ENCODE data around the gene XRCC4.
A peak's percentile ranks its signal among the peaks of the same experiment; 100 is the strongest.
"Not testable (repeated sequence)": the region's sequence is repeated elsewhere in the genome, so short reads cannot be mapped to it uniquely, and the experiment has no call there.

The XRCC4 gene

GRCh38 chr5:83354958-83355357 lies 277.6 kb downstream of the XRCC4 start:
- no peak for DNase-seq

DNA sequence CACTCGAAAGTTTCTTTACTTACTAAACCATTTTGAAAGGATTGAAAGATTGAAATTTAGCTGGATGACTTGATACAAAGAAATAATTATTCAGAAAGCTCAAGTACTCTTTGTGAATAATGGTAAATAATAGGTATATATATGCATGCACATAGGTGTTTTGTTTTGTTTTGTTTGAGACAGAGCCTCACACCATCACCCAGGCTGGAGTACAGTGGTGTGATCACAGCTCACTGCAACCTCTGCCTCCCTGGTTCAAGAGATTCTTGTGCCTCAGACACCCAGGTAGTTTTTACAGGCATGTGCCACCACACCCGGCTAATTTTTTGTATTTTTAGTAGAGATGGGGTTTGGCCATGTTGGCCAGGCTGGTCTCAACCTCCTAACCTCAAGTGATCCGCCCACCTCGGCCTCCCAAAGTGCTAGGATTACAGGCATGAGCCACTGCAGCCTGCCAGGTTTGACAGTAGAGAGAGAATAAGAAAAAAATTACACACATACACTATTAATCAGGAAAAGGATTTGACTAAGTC lies 278.2 kb downstream of the XRCC4 start:
- not testable (repeated sequence) for DNase-seq

- DNase-seq: no peak
Observed at GRCh38 chr5:83357621-83358231, 280.4 kb downstream of the XRCC4 start.

DNA sequence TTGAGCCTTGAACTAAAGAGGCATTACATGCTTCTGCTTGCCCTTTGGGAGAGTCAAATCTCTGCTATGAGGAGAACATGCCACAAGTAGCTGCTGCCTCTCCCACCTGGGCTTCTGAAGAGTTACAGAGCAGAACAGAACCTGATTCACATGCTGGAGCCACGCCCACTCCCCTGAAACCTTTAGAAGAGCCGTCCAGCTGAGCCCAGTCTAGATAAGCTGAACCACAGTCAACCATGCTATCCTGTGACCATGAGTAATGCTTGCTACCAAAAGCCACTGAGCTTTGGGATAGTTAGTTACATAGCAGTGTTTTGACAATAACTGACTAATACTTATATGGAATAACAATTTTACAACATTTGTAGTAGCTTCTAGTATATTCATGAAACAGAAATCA lies 283.2 kb downstream of the XRCC4 start:
- DNase-seq: no peak

GRCh38 chr5:83362526-83362925 lies 285.2 kb downstream of the XRCC4 start:
- no peak for DNase-seq

DNA sequence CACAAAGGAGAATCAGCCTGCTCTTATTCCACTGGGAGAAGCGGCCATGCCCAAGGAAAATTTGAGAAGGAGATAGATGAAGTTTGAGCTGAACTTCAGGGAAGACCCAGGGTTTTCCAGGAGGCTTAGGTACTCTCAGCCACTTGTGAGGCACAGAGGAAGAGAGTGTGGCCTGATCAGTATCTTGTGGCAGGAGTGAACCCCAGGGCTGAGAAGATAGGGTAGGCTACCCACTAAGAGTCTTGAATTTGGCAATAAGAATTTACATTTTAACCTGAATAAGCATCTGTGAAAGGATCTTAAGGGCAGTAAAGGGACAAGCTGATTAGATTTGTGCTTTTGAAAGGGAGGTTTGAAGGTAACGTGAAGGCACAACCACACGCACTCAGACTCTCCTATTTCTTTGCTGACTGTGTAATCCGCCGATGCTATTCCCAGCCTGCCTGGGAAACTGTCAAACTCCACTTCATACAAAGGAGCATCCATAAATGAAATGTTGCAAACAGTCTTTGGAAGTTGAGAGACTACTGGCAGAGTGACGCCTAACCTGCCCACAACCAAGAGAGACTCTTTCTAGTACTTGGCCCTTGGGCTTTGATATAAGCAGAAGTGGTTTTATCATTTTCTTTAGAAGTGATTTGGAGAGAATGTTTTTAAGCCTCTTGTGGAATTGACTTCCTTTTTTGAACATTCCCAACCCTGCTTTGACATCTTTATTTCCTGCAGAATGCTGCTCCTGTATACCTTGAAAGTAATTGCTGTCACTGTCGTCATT lies 286.0 kb downstream of the XRCC4 start:
- no peak for DNase-seq

DNA sequence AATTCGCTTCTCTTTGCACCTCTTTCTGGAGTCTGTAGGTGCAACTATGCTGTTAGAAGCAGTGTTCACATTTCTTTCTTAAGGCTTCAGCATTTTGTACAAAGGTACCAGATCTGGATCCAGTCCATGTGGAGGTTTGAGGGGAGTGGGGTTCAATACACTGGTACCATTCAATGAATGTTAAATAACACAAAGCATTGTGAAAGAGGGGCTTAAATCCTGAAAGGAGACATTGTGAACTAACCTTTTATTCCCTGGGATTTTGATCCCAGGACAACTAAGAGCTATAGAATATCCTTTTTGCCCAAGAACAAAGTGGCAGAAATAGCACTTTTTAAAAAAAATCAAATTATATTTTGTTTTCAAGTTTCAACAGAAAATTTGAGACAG lies 286.5 kb downstream of the XRCC4 start:
- DNase-seq: no peak

GRCh38 chr5:83364312-83365299 lies 287.3 kb downstream of the XRCC4 start:
- no peak for DNase-seq

DNA sequence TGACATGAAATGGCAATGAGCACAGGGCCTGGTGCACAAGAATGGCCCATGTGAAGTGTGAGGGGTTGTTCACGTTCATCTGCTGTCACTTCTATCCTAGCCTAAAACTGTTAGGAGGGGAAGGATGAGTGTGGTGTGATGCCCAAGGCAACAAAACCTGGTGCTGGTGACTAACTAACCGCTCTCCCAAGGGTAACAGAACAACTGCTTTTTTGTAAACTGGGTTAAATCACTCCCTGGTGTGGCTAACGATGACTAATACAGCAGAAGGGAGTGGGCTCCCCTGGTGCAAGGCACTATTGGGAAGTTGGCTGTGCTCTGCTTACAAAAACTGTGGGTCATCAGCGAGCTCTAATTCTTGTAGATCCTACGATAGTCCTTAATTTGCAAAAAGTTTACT lies 291.0 kb downstream of the XRCC4 start:
- peak; percentile 77 for DNase-seq

DNA sequence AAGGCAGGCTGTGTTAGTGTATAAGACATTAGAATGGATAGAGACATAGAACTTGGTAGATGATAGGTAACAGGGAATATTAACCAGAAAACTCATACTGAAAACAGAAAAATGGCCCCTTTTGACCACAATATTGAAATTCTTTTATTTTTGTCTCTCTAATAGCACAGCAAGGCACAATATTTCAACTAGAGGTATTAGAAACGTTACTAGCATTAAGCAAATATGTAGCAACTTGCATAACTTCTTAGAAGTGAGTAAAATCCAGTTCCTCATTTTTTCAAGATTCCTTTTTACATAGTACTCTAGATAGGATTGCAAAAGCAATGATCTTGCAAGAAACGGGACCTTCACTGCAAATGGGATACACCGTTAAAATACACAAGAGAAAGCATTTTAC lies 291.5 kb downstream of the XRCC4 start:
- no peak for DNase-seq

DNA sequence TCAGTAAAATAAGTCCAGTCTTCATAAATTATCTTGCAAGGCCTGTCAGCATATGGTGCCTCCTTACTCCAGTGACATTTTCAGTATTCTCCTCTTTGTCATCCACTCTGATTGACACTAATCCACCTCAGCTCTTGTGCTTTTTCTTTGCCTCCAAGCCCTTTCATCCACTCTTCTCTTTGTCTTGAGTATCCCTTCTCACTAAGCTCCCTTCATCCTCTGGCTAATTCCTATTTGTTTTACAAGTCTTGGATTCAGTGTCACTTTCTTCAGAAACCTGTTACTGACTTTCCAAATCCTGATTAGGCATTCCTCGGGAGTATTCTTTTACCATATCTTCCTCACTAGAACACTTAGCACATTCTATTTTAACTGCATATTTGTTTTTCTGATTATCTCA lies 293.6 kb downstream of the XRCC4 start:
- no peak for DNase-seq

DNA sequence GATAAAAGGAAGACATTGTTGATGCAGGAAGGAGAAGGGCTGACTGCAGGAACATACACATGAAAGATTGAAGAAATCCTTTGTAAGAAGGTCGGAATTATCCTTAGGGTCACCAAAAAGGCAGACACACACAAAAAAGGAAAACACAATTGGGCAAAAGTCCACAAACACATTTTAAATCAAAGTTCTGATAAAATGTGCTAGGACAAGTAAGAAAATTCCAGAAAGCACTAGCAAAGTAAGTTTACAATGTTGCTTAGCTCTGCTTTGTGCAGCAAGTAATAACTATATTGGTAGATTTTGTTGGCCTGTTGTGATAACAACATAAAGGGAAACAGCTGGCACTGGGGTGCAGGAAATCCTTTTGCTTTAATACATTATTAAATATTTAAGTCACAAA lies 294.4 kb downstream of the XRCC4 start:
- DNase-seq: no peak

- DNase-seq: peak; percentile 15
Observed at GRCh38 chr5:83374547-83374946, 297.2 kb downstream of the XRCC4 start.

GRCh38 chr5:83375049-83375745 lies 297.9 kb downstream of the XRCC4 start:
- DNase-seq: peak; percentile 65

DNA sequence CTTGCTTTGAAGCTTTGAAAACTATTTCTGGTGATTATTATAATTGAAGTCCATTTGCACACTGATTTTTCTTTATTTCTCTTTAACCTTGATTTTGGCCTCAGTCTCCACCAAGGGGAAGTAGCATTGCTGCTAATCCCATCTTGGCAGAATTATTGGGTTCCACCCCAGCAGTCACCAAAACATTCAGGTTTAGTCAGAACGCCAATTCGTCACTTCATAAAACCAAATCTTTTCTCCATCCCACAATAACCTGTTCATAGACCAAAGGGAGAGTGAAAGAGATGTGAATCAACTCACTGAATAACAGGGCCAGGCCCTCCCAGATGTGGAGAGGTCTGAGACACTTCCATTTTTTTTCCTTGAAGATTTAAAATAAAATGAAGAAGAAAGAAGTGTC lies 299.1 kb downstream of the XRCC4 start:
- no peak for DNase-seq

DNA sequence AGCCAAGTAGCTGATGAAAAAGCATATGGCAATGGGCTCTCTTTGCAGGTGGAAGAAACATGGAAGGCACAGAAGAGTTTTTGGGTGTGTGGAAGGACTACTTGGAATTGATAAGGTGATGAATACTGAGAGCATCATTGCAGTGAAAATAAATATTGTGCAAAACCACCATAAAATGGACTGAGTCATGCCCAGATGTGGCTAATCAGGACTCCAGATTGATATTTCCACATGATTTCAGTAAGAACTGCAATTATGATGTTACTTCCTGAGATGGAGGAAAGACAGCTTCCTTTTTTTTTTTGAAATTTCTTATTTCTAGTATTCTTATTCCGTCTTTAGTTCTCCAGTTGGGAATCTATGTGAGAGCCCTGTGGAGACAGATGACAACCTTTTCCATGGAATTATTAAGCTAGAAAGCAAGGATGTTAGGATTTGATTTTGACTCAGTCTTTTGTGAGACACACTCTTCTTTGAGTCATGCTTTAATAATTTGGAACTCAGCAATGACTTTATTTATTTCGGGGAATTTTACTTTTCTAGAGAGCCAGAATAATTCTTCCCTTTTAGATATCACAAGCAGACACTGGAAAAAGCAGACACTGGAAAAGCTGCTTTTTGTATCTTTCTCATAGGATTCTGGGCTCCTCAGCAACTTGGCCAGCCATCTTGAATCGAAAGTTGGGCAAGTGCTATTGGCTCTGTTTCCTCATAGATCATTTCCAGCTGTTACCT lies 300.0 kb downstream of the XRCC4 start:
- peak; percentile 79 for DNase-seq

DNA sequence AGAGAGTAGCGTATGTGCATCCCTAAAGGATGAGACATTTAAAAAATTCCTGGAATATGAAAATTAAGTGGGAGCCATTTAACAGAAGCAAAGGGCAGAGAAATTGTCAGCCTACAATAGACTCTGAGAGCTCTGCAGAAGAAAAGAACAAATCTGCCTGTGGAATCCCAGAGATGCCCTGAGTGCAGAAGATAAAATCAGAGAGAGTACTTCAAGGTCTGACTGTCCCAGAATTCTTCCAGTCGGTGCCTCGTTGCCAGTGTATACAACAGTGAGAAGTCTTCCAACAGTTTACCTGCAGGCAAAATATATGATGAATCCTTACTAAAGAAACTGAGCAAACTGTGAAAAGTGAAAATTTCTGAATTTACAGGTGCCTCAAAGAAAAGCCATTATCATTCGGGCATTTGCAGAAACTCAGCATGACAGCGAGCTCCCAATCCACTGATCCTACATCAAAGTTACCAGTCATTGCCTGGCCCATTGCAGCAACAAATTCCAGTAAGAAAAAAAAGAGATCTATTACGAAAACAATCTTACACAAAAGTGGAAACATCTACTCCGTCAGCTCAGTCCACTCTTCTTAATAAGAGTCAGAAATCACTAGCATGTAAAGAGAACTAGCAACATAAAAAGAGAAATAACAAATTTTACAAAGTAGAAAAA lies 301.4 kb downstream of the XRCC4 start:
- DNase-seq: no peak

DNA sequence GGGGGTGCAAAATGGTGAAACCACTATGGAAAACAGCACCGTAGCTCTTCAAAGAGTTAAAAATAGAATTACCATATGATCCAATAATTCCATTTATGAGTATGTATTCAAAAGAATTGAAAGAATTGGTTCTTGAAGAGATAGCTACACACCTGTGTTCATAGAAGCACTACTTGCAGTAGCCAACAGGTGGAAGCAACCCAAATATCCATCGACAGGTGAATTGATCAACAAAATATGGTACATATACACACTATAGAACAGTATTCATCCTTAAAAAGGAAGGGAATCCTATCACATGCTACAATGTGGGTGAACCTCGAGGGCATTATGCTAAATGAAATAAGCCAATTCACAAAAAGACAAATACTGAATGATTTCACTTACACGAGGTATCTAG lies 308.5 kb downstream of the XRCC4 start:
- DNase-seq: no peak

DNA sequence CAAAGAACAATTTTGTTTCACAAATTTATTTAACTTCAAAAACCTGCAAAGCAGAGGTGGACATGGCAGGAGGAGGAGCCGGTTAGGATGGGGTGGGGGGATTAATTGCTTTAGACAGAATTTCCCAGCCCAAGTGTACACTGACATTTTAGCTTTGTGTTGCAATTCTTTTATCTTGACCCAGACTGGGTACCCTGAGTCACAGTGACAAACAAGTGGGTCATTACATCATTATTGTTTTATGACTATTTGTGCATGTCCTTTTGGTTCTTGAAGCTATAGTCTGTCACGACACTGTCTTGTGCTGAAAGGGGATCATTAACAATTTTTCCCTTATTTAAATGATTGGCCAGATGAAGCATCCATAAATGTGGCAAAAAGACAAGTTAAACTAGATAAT lies 309.7 kb downstream of the XRCC4 start:
- no peak for DNase-seq

DNA sequence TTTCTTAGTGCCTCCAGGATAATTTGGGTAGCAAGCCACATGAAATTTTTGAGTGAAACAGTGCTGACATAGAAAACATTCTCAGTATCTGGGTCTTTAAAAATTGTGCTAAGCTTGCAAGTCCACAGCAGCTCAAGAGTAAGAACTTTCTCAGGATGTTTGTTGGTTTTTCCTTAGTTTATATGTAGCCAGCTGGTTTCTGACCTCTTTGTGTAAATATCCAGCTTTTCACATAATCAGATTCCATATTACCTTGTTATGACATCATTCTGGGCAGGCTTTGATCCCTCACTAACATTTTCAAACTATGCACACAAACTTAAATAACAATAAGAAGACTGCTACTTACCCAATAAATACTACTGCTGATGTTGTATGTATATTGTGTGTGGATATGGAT lies 311.3 kb downstream of the XRCC4 start:
- no peak for DNase-seq
